DOHH2 (cell line): ENCODE results near the gene ADCY5.

Experiments used
- H3F3A ChIP-seq: fragments of 200-600 bp; sonication (generic), shearing (Covaris generic); 2 replicates; pipeline ENCODE4 v1.6.0; 2016; ENCODE audit warnings: antibody characterized with exemption, mild to moderate bottlenecking; ENCODE audit not compliant: control insufficient read depth, insufficient read depth
- H3K27ac ChIP-seq: fragments of 200-600 bp; sonication (generic); 2 replicates; pipeline ENCODE4 v1.5.1; 2014; ENCODE audit warnings: low read depth, mild to moderate bottlenecking, low read length, moderate library complexity
- H3K27me3 ChIP-seq: fragments of 200-600 bp; sonication (generic); 2 replicates; pipeline ENCODE4 v1.6.1; 2014; ENCODE audit warnings: mild to moderate bottlenecking, low read length, mixed read lengths; ENCODE audit not compliant: control insufficient read depth
- H3K36me3 ChIP-seq: fragments of 200-600 bp; sonication (generic); 2 replicates; pipeline ENCODE4 v1.6.1; 2014; ENCODE audit warnings: mild to moderate bottlenecking, low read length, moderate library complexity, mixed read lengths; ENCODE audit not compliant: control insufficient read depth
- H3K4me1 ChIP-seq: fragments of 200-600 bp; sonication (generic); 2 replicates; pipeline ENCODE4 v1.6.1; 2014; ENCODE audit warnings: mild to moderate bottlenecking, low read length, mixed read lengths; ENCODE audit not compliant: control insufficient read depth
- H3K4me2 ChIP-seq: fragments of 200-600 bp; sonication (generic); 2 replicates; pipeline ENCODE4 v1.6.0; 2014; ENCODE audit warnings: mild to moderate bottlenecking, low read length, moderate library complexity
- H3K4me3 ChIP-seq: fragments of 200-600 bp; sonication (generic); 2 replicates; pipeline ENCODE4 v1.5.1; 2014; ENCODE audit warnings: mild to moderate bottlenecking, low read length, mixed read lengths
- H3K79me2 ChIP-seq: fragments of 200-600 bp; sonication (generic); 2 replicates; pipeline ENCODE4 v1.6.1; 2014; ENCODE audit warnings: mild to moderate bottlenecking, low read length, mixed read lengths; ENCODE audit not compliant: control insufficient read depth
- H3K9me2 ChIP-seq: fragments of 200-600 bp; sonication (generic); replicated peaks from 2 replicates; pipeline ENCODE4 v1.6.1; 2014; ENCODE audit warnings: mild to moderate bottlenecking, low read length, mixed read lengths; ENCODE audit not compliant: control insufficient read depth
- H3K9me3 ChIP-seq: fragments of 200-600 bp; sonication (generic); 2 replicates; pipeline ENCODE4 v1.6.1; 2014; ENCODE audit warnings: antibody characterized with exemption, low read length, mixed read lengths; ENCODE audit not compliant: control insufficient read depth, insufficient read depth
- H4K20me1 ChIP-seq: fragments of 200-600 bp; sonication (generic); 2 replicates; pipeline ENCODE4 v1.6.0; 2014; ENCODE audit warnings: low read depth, mild to moderate bottlenecking, antibody characterized with exemption, low read length, moderate library complexity; ENCODE audit not compliant: control insufficient read depth, insufficient read depth
- EZH2phosphoT487 ChIP-seq: fragments of 200-600 bp; sonication (generic); IDR thresholded peaks from 2 replicates; pipeline ENCODE4 v1.6.1; 2017; ENCODE audit warnings: borderline replicate concordance, mild to moderate bottlenecking, antibody characterized with exemption, low read length, moderate library complexity, mixed read lengths
- TF ChIP-seq, protein P1 (sequence below): fragments of 200-600 bp; sonication (generic); IDR thresholded peaks from one replicate; pipeline ENCODE4 v1.5.1; 2014; ENCODE audit warnings: antibody characterized with exemption, mild to moderate bottlenecking, low read depth, low read length; ENCODE audit not compliant: poor library complexity, severe bottlenecking

The ADCY5 gene

GRCh38 chr3:123378409-123378915, 70.4 kb downstream of the ADCY5 start:
- Histone ChIP-seq H3K9me2 (no peaks in the 10 kb centered on the region), H3F3A (no peaks in the 10 kb centered on the region), H3K79me2 (no peaks in the 10 kb centered on the region), H3K4me1 (no peaks in the 10 kb centered on the region), H3K36me3 (no peaks in the 10 kb centered on the region), H3K4me3 (no peak overlapping the region), H3K9me3 (no peaks in the 10 kb centered on the region), H3K27me3 (no peaks in the 10 kb centered on the region), H4K20me1 (no peaks in the 10 kb centered on the region), H3K27ac (no peak overlapping the region), H3K4me2 (no peak overlapping the region)
- TF ChIP-seq, protein P1, sequence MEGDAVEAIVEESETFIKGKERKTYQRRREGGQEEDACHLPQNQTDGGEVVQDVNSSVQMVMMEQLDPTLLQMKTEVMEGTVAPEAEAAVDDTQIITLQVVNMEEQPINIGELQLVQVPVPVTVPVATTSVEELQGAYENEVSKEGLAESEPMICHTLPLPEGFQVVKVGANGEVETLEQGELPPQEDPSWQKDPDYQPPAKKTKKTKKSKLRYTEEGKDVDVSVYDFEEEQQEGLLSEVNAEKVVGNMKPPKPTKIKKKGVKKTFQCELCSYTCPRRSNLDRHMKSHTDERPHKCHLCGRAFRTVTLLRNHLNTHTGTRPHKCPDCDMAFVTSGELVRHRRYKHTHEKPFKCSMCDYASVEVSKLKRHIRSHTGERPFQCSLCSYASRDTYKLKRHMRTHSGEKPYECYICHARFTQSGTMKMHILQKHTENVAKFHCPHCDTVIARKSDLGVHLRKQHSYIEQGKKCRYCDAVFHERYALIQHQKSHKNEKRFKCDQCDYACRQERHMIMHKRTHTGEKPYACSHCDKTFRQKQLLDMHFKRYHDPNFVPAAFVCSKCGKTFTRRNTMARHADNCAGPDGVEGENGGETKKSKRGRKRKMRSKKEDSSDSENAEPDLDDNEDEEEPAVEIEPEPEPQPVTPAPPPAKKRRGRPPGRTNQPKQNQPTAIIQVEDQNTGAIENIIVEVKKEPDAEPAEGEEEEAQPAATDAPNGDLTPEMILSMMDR, result no peak
- no peak for TF ChIP-seq EZH2phosphoT487

DNA sequence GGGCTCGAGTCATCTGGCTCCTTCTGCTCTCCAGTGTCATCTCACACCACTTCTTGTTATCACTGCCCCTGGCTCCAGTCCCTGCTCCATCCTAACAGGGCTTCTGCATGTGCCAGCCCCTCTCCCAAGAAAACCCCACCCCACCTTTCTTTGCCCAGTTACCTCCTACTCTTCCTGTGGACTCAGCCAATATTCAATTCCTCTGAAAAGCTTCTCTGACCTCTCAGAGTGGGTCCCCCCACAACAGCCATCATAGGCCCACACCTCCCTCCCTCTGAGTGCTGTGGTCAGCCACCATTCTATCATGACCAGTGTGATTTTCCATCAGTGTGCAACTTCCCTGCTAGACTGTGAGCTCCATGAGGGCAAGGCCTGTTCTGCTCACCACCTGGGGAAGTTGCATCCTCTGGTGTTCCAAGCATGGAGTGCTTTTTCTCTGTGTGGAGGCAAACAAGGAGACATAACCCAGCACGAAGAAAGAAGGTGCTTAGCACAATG, 71.6 kb downstream of the ADCY5 start:
- H3K4me3 ChIP-seq, result no peak overlapping the region
- H3K9me3 ChIP-seq, result no peaks in the 10 kb centered on the region
- TF ChIP-seq, protein P1, result no peak
- TF ChIP-seq EZH2phosphoT487, result no peak
- H3K4me1 ChIP-seq, result no peaks in the 10 kb centered on the region
- no peaks in the 10 kb centered on the region for H3K9me2 ChIP-seq
- no peaks in the 10 kb centered on the region; the same call in 1 of the 2 replicates for H3K27me3 ChIP-seq
- H3K36me3 ChIP-seq, result no peaks in the 10 kb centered on the region
- no peak overlapping the region for H3K27ac ChIP-seq
- H3F3A ChIP-seq, result no peaks in the 10 kb centered on the region
- no peaks in the 10 kb centered on the region for H3K79me2 ChIP-seq
- H4K20me1 ChIP-seq, result no peaks in the 10 kb centered on the region
- no peak overlapping the region for H3K4me2 ChIP-seq

- Histone ChIP-seq H4K20me1 (no peaks in the 10 kb centered on the region), H3K9me3 (no peaks in the 10 kb centered on the region), H3K27me3 (no peaks in the 10 kb centered on the region; the same call in 1 of the 2 replicates), H3K79me2 (no peaks in the 10 kb centered on the region), H3K9me2 (no peaks in the 10 kb centered on the region), H3K4me3 (no peak overlapping the region), H3K4me2 (no peak overlapping the region), H3F3A (no peaks in the 10 kb centered on the region), H3K4me1 (no peaks in the 10 kb centered on the region), H3K36me3 (no peaks in the 10 kb centered on the region), H3K27ac (no peak overlapping the region)
- TF ChIP-seq, protein P1, result no peak
- no peak for TF ChIP-seq EZH2phosphoT487
Measured at GRCh38 chr3:123376451-123377242, 72.2 kb downstream of the ADCY5 start.
